CD14-positive monocyte (primary cell): ENCODE data around the gene CLCNKA. TPM values are rescaled to one million over a fixed set of nuclear protein-coding genes. Genes with fewer than 3 reads are reported as not detected.
"Not testable (repeated sequence)": the region's sequence is repeated elsewhere in the genome, so short reads cannot be mapped to it uniquely, and the experiment has no call there.

Source experiments
- DNase-seq, 3 donors: peaks; one replicate each; pipeline ENCODE4 v3.0.0-alpha.2; 2011 to 2022
- H2AFZ ChIP-seq: 2 replicates; pipeline ENCODE4 v1.6.0; 2012; ENCODE audit warnings: mild to moderate bottlenecking, low read depth, low read length, inconsistent platforms; ENCODE audit not compliant: insufficient read depth, poor library complexity, severe bottlenecking
- H3K27ac ChIP-seq, 2 donors: 1 replicate in 1 of 2; 2 replicates in 1 of 2; pipeline ENCODE4 v1.5.1; 2012 to 2013; ENCODE audit warnings: low read length in 2 of 2, control low read depth in 1 of 2, inconsistent platforms in 1 of 2, low read depth in 1 of 2, mild to moderate bottlenecking in 1 of 2
- H3K27me3 ChIP-seq, 2 donors: one replicate each; pipeline versions ENCODE4 v1.6.0 to v1.6.1; 2011 to 2013; ENCODE audit warnings: low read length in 2 of 2; ENCODE audit not compliant: control insufficient read depth in 2 of 2, insufficient read depth in 2 of 2
- H3K36me3 ChIP-seq, 2 donors: replicated peaks in 1 of 2; 1 replicate in 1 of 2; 2 replicates in 1 of 2; pipeline versions ENCODE4 v1.5.1 to v1.6.1; 2012 to 2013; ENCODE audit warnings: low read length in 2 of 2, control low read depth in 1 of 2, inconsistent platforms in 1 of 2, mild to moderate bottlenecking in 1 of 2; ENCODE audit not compliant: insufficient read depth in 2 of 2, control insufficient read depth in 1 of 2
- H3K4me1 ChIP-seq, 2 donors: 1 replicate in 1 of 2; 2 replicates in 1 of 2; pipeline versions ENCODE4 v1.5.1 to v1.6.1; 2012 to 2013; ENCODE audit warnings: low read length in 2 of 2, control low read depth in 1 of 2, inconsistent platforms in 1 of 2, mild to moderate bottlenecking in 1 of 2, moderate library complexity in 1 of 2; ENCODE audit not compliant: insufficient read depth in 2 of 2, control insufficient read depth in 1 of 2
- H3K4me2 ChIP-seq: replicated peaks from 2 replicates; pipeline ENCODE3; 2012; ENCODE audit warnings: low read length, moderate library complexity, mild to moderate bottlenecking; ENCODE audit not compliant: poor library complexity, severe bottlenecking; ENCODE audit errors: extremely low read depth
- H3K4me3 ChIP-seq, 3 experiments: fragments of 200-600 bp in 1 of 3; sonication (generic) in 1 of 3; replicated peaks in 1 of 3; 1 replicate in 2 of 3; 2 replicates in 1 of 3; pipeline ENCODE4 v1.5.1; 2011 to 2013; ENCODE audit warnings: low read length in 3 of 3, mild to moderate bottlenecking in 3 of 3, control low read depth in 2 of 3, low read depth in 2 of 3, inconsistent platforms in 1 of 3, moderate library complexity in 1 of 3
- H3K79me2 ChIP-seq: 2 replicates; pipeline ENCODE4 v1.6.0; 2012; ENCODE audit warnings: mild to moderate bottlenecking, control low read depth, inconsistent platforms, low read length, moderate library complexity; ENCODE audit not compliant: insufficient read depth
- H3K9ac ChIP-seq: 2 replicates; pipeline ENCODE4 v1.6.0; 2017; ENCODE audit warnings: low read length, mild to moderate bottlenecking; ENCODE audit not compliant: insufficient read depth, poor library complexity, severe bottlenecking
- H3K9me3 ChIP-seq, 2 donors: replicated peaks in 1 of 2; 1 replicate in 1 of 2; 2 replicates in 1 of 2; pipeline versions ENCODE4 v1.5.1 to v1.6.1; 2012 to 2013; ENCODE audit warnings: low read length in 2 of 2, control low read depth in 1 of 2; ENCODE audit not compliant: control insufficient read depth in 1 of 2, insufficient read depth in 1 of 2
- H4K20me1 ChIP-seq: 2 replicates; pipeline ENCODE4 v1.6.0; 2012; ENCODE audit warnings: mild to moderate bottlenecking, low read length, control low read depth, moderate library complexity; ENCODE audit not compliant: insufficient read depth
- H3K27ac Mint-ChIP-seq, 7 donors: one replicate each; pipeline ENCODE4 v1.8.0; 2020; ENCODE audit warnings: mild to moderate bottlenecking in 7 of 7, mixed read lengths in 7 of 7, moderate library complexity in 6 of 7, inconsistent platforms in 2 of 7
- H3K27me3 Mint-ChIP-seq, 3 donors: one replicate each; pipeline ENCODE4 v1.8.0; 2021 to 2022; ENCODE audit warnings: low read depth in 3 of 3, mild to moderate bottlenecking in 3 of 3, mixed read lengths in 3 of 3, moderate library complexity in 3 of 3, inconsistent platforms in 1 of 3
- H3K36me3 Mint-ChIP-seq, 2 donors: one replicate each; pipeline ENCODE4 v1.8.0; 2020; ENCODE audit warnings: mixed read lengths in 2 of 2, inconsistent platforms in 1 of 2, mild to moderate bottlenecking in 1 of 2
- H3K4me1 Mint-ChIP-seq: one replicate; pipeline ENCODE4 v1.8.0; 2020; ENCODE audit warnings: mild to moderate bottlenecking, mixed read lengths
- H3K4me3 Mint-ChIP-seq, 2 donors: one replicate each; pipeline ENCODE4 v1.8.0; 2020; ENCODE audit warnings: mild to moderate bottlenecking in 2 of 2, mixed read lengths in 2 of 2, moderate library complexity in 1 of 2
- H3K9me3 Mint-ChIP-seq, 7 donors: one replicate each; pipeline ENCODE4 v1.8.0; 2020 to 2022; ENCODE audit warnings: mixed read lengths in 7 of 7, mild to moderate bottlenecking in 6 of 7, moderate library complexity in 6 of 7, inconsistent platforms in 2 of 7
- CTCF ChIP-seq: fragments of 200-600 bp; IDR thresholded peaks from one replicate; pipeline ENCODE4 v1.8.0; 2022; ENCODE audit warnings: antibody characterized with exemption, mild to moderate bottlenecking
- WGBS: methylation state at CpG from one replicate; pipeline ENCODE4 v1.1.5; 2013; ENCODE audit warnings: missing lambda C conversion rate; ENCODE audit not compliant: insufficient coverage; 5-methylcytosine and 5-hydroxymethylcytosine counted together
- intact Hi-C, 2 donors: fragments of 100-400 bp; cut with micrococcal nuclease; formaldehyde crosslinking; loops; one replicate each; pipeline versions ENCODE4 v1.15.0 to v1.15.1; 2023
- polyA plus RNA-seq, 3 donors: library from polyadenylated mRNA; depleted of rRNA in 1 of 3; unstranded in 2 of 3; stranded (reverse) in 1 of 3; fragments of 300-500 nt in 2 of 3; fragments of >200 nt in 1 of 3; fragmentation: Illumina TruSeq in 2 of 3; gene quantifications; 1 replicate in 2 of 3; 2 replicates in 1 of 3; pipeline ENCODE4 v1.2.3, GENCODE V29; 2012 to 2021

Gene CLCNKA
- polyA plus RNA-seq, 3 donors = 0.07 TPM; not detected in 2

DNA sequence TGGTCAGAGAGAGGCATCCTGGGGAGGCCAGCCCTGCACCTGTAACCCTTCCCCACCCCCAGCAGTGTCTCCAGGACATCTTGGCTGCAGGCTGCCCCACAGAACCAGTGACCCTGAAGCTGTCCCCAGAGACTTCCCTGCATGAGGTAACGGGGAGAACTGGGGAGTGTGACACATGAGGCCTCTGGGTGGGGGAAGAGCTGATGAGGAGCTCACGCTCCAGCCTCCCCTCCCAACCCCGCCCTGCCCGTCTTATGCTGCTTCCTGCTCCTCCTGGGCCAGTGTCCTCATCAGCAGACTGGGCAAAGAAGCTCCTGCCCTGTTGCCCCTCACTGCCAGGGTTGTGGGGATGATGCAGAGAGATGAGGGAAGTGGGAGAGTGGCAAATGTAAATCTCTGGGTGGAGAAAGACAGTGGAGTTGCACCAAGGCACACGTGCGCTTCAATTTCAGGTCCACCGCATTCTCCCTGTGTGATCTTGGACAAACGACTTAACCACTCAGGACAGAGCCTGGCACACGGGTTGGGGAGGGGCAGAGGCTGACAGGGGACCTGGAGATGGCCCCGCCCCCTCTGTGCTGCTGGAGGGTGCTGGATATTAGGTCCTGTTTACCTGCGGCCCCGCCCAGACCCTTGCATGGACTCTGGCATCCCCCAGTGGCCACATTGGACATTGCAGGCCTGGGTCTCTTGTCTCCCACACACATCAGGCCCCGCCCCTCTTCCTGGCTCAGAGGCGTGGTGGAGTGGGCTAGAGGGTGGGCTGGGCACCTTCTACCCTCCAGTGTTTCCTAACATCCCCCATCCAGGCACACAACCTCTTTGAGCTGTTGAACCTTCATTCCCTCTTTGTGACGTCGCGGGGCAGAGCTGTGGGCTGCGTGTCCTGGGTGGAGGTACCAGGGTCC lies 34.0 kb downstream of the CLCNKA start:
- Histone ChIP-seq H3K27ac (no peak overlapping the region), H3K9me3 (no peaks in the 10 kb centered on the region), H3K4me1 (peaks cover 0 to 3% of the 10 kb centered on the region in 2 donors), H3K4me2 (no peak overlapping the region), H3K27me3 (no peaks in the 10 kb centered on the region), H3K4me3 (no peak overlapping the region), H3K79me2 (no peaks in the 10 kb centered on the region), H2AFZ (no peak overlapping the region), H3K9ac (no peak overlapping the region), H4K20me1 (no peaks in the 10 kb centered on the region), H3K36me3 (no peaks in the 10 kb centered on the region)
- peak; percentile 56 to 69 (median 61) for DNase-seq
- H3K27me3 Mint-ChIP-seq = peaks cover 2 to 10% (median 5%) of the 10 kb centered on the region in 3 donors
- 54% methylated on average over 10 of the region's 18 CpGs for WGBS
- H3K27ac Mint-ChIP-seq = no peak overlapping the region
- no peak overlapping the region for H3K4me3 Mint-ChIP-seq
- no peaks in the 10 kb centered on the region for H3K36me3 Mint-ChIP-seq
- TF ChIP-seq CTCF = peak; percentile 98
- intact Hi-C loops = loop anchor here (2.0 to 10.0 kb wide), 4 partner anchors 21 to 261 kb away; no protein-coding TSS in a partner anchor
- H3K4me1 Mint-ChIP-seq = peaks cover 4% of the 10 kb centered on the region
- peaks cover 0 to 2% (median 0%) of the 10 kb centered on the region in 7 donors for H3K9me3 Mint-ChIP-seq

DNA sequence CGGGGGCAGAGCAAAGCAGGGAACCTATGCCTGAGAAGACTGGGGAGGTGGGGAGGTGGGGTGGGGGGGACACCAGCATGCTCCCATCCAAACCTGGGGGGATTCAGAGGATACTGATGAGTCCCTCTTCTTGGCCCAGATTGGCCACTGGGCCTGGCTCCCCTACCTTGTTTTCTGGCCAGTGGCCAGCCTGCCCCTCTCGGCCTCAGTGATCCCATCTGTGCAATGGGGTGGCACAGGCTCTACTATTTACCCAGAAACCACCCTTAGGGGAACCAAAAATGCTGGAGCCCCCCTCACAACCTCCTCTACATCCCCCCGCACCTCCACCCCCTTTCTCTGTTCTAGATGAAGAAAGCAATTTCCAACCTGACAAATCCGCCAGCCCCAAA lies 34.7 kb downstream of the CLCNKA start:
- not testable (repeated sequence) for H3K27ac ChIP-seq, H2AFZ ChIP-seq, H3K9ac ChIP-seq, H4K20me1 ChIP-seq, H3K4me3 Mint-ChIP-seq, H3K36me3 Mint-ChIP-seq, H3K36me3 ChIP-seq, H3K27ac Mint-ChIP-seq, H3K4me2 ChIP-seq, H3K9me3 Mint-ChIP-seq, H3K79me2 ChIP-seq, H3K4me1 ChIP-seq, H3K9me3 ChIP-seq, DNase-seq, H3K4me3 ChIP-seq, H3K27me3 ChIP-seq, H3K4me1 Mint-ChIP-seq
- peaks cover 2 to 12% (median 3%) of the 10 kb centered on the region in 3 donors for H3K27me3 Mint-ChIP-seq
- intact Hi-C loops = loop anchor here (2.0 to 10.0 kb wide), 3 partner anchors 22 to 262 kb away; no protein-coding TSS in a partner anchor
- 76% methylated on average over 2 of the region's 4 CpGs for WGBS

GRCh38 chr1:16057314-16057915 lies 35.6 kb downstream of the CLCNKA start:
- H3K36me3 ChIP-seq, H3K4me1 Mint-ChIP-seq: not testable (repeated sequence)
- intact Hi-C loops = loop anchor here (2.0 to 10.0 kb wide), 3 partner anchors 23 to 263 kb away; no protein-coding TSS in a partner anchor

More at GRCh38 chr1:16057314-16057915, 35.6 kb downstream of the CLCNKA start:
- not testable (repeated sequence) for DNase-seq, H3K27ac Mint-ChIP-seq, H4K20me1 ChIP-seq, H3K27me3 ChIP-seq, H3K4me3 ChIP-seq, H3K27ac ChIP-seq, H2AFZ ChIP-seq, H3K36me3 Mint-ChIP-seq, H3K9me3 Mint-ChIP-seq, H3K79me2 ChIP-seq, H3K9me3 ChIP-seq, H3K4me1 ChIP-seq, H3K27me3 Mint-ChIP-seq, H3K4me2 ChIP-seq, H3K9ac ChIP-seq, H3K4me3 Mint-ChIP-seq
- WGBS = 96% methylated on average over 4 of the region's 7 CpGs
